Upper lobe of left lung (tissue), 6 donors: Measurements from ENCODE around the gene IGF2R. TPM values are rescaled to one million over a fixed set of nuclear protein-coding genes. Genes with fewer than 3 reads are reported as not detected.

Experiments used
- ATAC-seq, 2 donors: fragments of 200-7000 bp; cut with Tn5 transposase; one replicate each; pipeline ENCODE4 v1.9.1; 2022; ENCODE audit warnings: mild to moderate bottlenecking in 2 of 2, moderate library complexity in 2 of 2; ENCODE audit not compliant: low FRiP score in 2 of 2
- DNase-seq, 2 donors: peaks; one replicate each; pipeline ENCODE4 v3.0.0-alpha.2; 2019 to 2020
- H3K27ac ChIP-seq, 4 donors: fragments of 200-600 bp; sonication (generic); one replicate each; pipeline ENCODE4 v1.5.1; 2016 to 2019
- H3K27me3 ChIP-seq, 4 donors: fragments of 200-600 bp; sonication (generic); one replicate each; pipeline ENCODE4 v1.5.1; 2017 to 2019
- H3K36me3 ChIP-seq, 4 donors: fragments of 200-600 bp; sonication (generic); one replicate each; pipeline ENCODE4 v1.5.1; 2016 to 2019
- H3K4me1 ChIP-seq, 4 donors: fragments of 200-600 bp; sonication (generic); one replicate each; pipeline ENCODE4 v1.5.1; 2018 to 2019
- H3K4me3 ChIP-seq, 4 donors: fragments of 200-600 bp; sonication (generic); one replicate each; pipeline ENCODE4 v1.5.1; 2017 to 2019; ENCODE audit warnings: mild to moderate bottlenecking in 2 of 4, moderate library complexity in 1 of 4
- H3K9me3 ChIP-seq, 4 donors: fragments of 200-600 bp; sonication (generic); one replicate each; pipeline ENCODE4 v1.5.1; 2018 to 2019
- EP300 ChIP-seq, 4 donors: sonication (generic); formaldehyde crosslinking; IDR thresholded peaks; one replicate each; pipeline ENCODE4 v1.5.1; 2017; ENCODE audit warnings: antibody characterized with exemption in 4 of 4, control low read depth in 2 of 4
- POLR2A ChIP-seq, 4 donors: fragments of 450-650 bp; IDR thresholded peaks; one replicate each; pipeline ENCODE4 v1.5.1; 2016 to 2017; ENCODE audit warnings: antibody characterized with exemption in 4 of 4, mild to moderate bottlenecking in 2 of 4
- POLR2AphosphoS5 ChIP-seq, 2 donors: sonication (generic); formaldehyde crosslinking; IDR thresholded peaks; one replicate each; pipeline ENCODE4 v1.5.1; 2017; ENCODE audit warnings: antibody characterized with exemption in 2 of 2
- WGBS, 2 donors: methylation state at CpG; one replicate each; pipeline ENCODE4 v1.1.5; 2017 to 2018; 5-methylcytosine and 5-hydroxymethylcytosine counted together
- total RNA-seq, 6 donors: library from RNA; depleted of rRNA in 4 of 6; stranded (reverse); fragments of >200 nt in 4 of 6; gene quantifications; one replicate each; pipeline versions ENCODE4 v1.1.0 to v1.2.1, GENCODE V29; 2016 to 2021
- TF ChIP-seq, protein P1 (sequence below), 6 experiments: fragments of 450-650 bp in 4 of 6; fragments of 200-600 bp in 2 of 6; sonication (generic) in 2 of 6; IDR thresholded peaks; one replicate each; pipeline ENCODE4 v1.5.1; 2016 to 2019; ENCODE audit warnings: antibody characterized with exemption in 6 of 6
- donor health status: DM: no; HTN: no; CAD: no; lungs with moderate emphysema.
- donor health status: DM: no; HTN: yes; CAD: no; lungs with severe emphysema.

IGF2R gene
- total RNA-seq, 6 donors from 2014 or later = 103 to 150 (median 128) TPM

DNA sequence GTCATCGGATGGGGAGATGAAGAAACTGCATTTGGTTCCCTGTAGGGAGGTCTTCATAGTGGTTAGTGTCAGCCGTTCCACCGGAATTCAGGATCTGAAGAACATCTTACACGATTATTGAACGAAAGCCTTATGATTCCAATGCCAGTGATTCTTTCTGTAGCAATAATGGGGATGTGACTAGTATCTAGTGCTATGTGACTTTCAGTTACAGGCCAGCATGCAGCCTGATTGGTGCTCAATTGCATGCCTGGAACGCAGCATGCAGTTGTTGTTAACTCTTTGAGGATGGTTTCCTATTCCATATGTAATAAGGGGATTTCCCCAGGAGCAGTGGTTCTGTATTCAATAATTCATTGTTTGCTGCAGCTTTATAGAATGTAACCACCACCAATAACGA is 81.1 kb downstream of the IGF2R start:
- TF ChIP-seq EP300 (IDR thresholded peaks at IDR 0.05) = no peak
- no peak for TF ChIP-seq POLR2AphosphoS5 (IDR thresholded peaks at IDR 0.05)
- TF ChIP-seq, protein P1, sequence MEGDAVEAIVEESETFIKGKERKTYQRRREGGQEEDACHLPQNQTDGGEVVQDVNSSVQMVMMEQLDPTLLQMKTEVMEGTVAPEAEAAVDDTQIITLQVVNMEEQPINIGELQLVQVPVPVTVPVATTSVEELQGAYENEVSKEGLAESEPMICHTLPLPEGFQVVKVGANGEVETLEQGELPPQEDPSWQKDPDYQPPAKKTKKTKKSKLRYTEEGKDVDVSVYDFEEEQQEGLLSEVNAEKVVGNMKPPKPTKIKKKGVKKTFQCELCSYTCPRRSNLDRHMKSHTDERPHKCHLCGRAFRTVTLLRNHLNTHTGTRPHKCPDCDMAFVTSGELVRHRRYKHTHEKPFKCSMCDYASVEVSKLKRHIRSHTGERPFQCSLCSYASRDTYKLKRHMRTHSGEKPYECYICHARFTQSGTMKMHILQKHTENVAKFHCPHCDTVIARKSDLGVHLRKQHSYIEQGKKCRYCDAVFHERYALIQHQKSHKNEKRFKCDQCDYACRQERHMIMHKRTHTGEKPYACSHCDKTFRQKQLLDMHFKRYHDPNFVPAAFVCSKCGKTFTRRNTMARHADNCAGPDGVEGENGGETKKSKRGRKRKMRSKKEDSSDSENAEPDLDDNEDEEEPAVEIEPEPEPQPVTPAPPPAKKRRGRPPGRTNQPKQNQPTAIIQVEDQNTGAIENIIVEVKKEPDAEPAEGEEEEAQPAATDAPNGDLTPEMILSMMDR (IDR thresholded peaks at IDR 0.05) = no peak
- no peak for TF ChIP-seq POLR2A (IDR thresholded peaks at IDR 0.05)
- H3K27ac ChIP-seq = no peak overlapping the region
- H3K4me3 ChIP-seq = no peak overlapping the region
- ATAC-seq (no peak), DNase-seq (no peak)
- 94 to 95% methylated on average over 7 of the region's 7 CpGs for WGBS, 2 donors
- peaks cover 0 to 4% (median 2%) of the 10 kb centered on the region in 4 donors for H3K4me1 ChIP-seq
- no peaks in the 10 kb centered on the region for H3K27me3 ChIP-seq
- H3K36me3 ChIP-seq = peaks cover 38 to 100% (median 89%) of the 10 kb centered on the region in 4 donors
- H3K9me3 ChIP-seq = no peaks in the 10 kb centered on the region

DNA sequence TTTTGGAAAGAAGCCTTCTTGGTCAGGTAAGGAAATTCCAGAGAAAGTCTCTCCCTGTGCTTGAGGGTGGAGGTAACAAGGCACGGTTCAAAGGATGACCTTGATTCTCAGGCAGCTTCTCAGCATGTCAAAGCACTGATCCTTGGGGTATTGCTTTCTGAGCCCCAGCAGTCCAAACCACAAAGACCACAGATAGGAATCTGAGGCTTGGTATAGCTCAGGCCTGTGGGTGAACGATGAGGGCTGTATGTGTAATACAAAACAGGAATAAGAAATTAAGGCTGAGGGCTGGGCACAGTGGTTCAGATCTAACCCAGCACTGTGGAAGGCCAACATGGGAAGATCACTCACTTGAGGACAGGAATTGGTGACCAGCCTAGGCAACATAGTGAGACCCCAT is 82.5 kb downstream of the IGF2R start:
- H3K27ac ChIP-seq = no peak overlapping the region
- whole genome bisulfite sequencing, 2 donors = 62 to 89% methylated on average over 2 of the region's 2 CpGs
- H3K27me3 ChIP-seq = no peaks in the 10 kb centered on the region
- DNase-seq (no peak), ATAC-seq (no peak)
- peaks cover 30 to 100% (median 83%) of the 10 kb centered on the region in 4 donors for H3K36me3 ChIP-seq
- no peak for TF ChIP-seq POLR2AphosphoS5 (IDR thresholded peaks at IDR 0.05)
- TF ChIP-seq EP300 (IDR thresholded peaks at IDR 0.05) = no peak
- TF ChIP-seq, protein P1 (IDR thresholded peaks at IDR 0.05) = no peak
- TF ChIP-seq POLR2A (IDR thresholded peaks at IDR 0.05) = no peak
- H3K9me3 ChIP-seq = no peaks in the 10 kb centered on the region
- peaks cover 0 to 8% (median 4%) of the 10 kb centered on the region in 4 donors for H3K4me1 ChIP-seq
- H3K4me3 ChIP-seq = no peak overlapping the region

DNA sequence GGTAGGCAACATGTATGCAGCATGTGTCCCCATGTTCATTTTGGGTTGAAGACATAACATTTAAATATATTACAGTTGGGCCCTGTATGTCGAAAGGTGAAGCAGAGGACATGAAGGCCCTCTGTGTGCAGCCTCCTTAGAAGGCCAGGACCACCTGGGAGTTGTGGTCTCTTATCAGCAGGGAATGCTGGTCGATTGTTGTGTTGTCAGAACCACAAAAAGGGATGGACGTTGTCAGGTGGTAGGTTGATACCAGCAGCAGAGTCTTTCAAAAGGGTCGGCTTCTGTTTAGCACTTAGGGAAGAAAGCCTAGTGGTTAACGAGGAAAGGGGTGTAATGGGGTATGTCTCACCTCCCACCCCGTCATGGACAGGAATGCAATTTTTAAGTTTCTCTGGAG is 85.4 kb downstream of the IGF2R start:
- DNase-seq (no peak), ATAC-seq (no peak)
- TF ChIP-seq, protein P1 (IDR thresholded peaks at IDR 0.05) = no peak
- TF ChIP-seq POLR2AphosphoS5 (IDR thresholded peaks at IDR 0.05) (no peak), EP300 (IDR thresholded peaks at IDR 0.05) (no peak), POLR2A (IDR thresholded peaks at IDR 0.05) (no peak)
- no peak overlapping the region for H3K4me3 ChIP-seq
- 94 to 96% methylated on average over 6 of the region's 6 CpGs for WGBS, 2 donors
- peaks cover 35 to 100% (median 80%) of the 10 kb centered on the region in 4 donors for H3K36me3 ChIP-seq
- H3K9me3 ChIP-seq = no peaks in the 10 kb centered on the region
- H3K27ac ChIP-seq = peak overlapping the region in 1 of 4 donors; percentile 68
- peaks cover 0 to 16% (median 4%) of the 10 kb centered on the region in 4 donors for H3K4me1 ChIP-seq
- no peaks in the 10 kb centered on the region for H3K27me3 ChIP-seq

DNA sequence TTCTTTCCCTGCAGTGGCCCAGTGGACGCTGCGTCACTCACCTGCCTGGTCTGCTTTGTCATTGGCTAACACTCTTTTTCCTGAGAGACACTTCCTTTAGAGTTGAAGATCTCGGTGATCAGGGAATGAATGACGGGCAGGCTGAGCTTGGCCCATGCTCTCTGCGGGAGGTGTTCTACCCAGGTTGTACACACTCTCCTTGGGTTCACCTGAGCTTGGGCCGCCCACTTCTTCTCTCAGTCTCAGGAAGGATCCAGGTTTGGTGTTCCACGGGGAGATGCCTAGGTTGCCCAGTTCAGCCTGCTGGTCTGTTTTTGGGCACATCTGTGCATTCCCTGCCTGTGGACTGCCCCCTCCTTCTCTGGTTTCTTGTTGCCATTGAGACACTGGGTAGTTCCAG is 86.0 kb downstream of the IGF2R start:
- Histone ChIP-seq H3K9me3 (no peaks in the 10 kb centered on the region), H3K4me1 (peaks cover 0 to 16% (median 4%) of the 10 kb centered on the region in 4 donors), H3K36me3 (peaks cover 41 to 100% (median 80%) of the 10 kb centered on the region in 4 donors), H3K27me3 (no peaks in the 10 kb centered on the region), H3K27ac (peak overlapping the region in 2 of 4 donors; percentile 61 to 68), H3K4me3 (no peak overlapping the region)
- DNase-seq (no peak), ATAC-seq (no peak)
- 85 to 88% methylated on average over 7 of the region's 7 CpGs for WGBS, 2 donors
- TF ChIP-seq, protein P1 (IDR thresholded peaks at IDR 0.05) = no peak
- TF ChIP-seq POLR2AphosphoS5 (IDR thresholded peaks at IDR 0.05) (no peak), POLR2A (IDR thresholded peaks at IDR 0.05) (no peak), EP300 (IDR thresholded peaks at IDR 0.05) (no peak)

DNA sequence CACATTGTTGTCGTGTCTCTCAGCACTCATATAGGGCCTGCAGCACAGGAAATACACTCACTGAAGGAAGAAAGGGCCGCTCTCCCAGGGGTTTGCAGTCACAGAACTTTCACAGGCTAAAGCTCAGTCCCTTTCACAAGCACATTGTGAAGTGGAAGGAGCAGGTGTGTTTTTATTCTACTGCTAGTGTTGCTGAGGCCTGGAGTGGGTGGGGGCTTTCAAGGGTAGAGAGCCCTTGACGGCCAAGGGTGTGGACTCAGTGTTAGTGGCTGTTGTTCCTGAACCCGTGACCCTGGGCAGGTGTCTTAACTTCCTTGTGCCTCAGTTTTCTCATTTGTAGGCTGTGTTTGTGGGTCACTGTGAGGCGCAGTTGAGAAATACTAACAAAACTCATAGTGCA is 86.5 kb downstream of the IGF2R start:
- Histone ChIP-seq H3K4me3 (no peak overlapping the region), H3K36me3 (peaks cover 43 to 100% (median 80%) of the 10 kb centered on the region in 4 donors), H3K27ac (peak overlapping the region in 2 of 4 donors; percentile 61 to 68), H3K4me1 (peaks cover 0 to 16% (median 4%) of the 10 kb centered on the region in 4 donors), H3K27me3 (no peaks in the 10 kb centered on the region), H3K9me3 (no peaks in the 10 kb centered on the region)
- TF ChIP-seq, protein P1 (IDR thresholded peaks at IDR 0.05) = no peak
- TF ChIP-seq EP300 (IDR thresholded peaks at IDR 0.05) = peak in 1 of 4 donors; percentile 5
- DNase-seq (peak in 1 of 2 donors; percentile 78), ATAC-seq (peak; percentile 26 to 56)
- 76 to 79% methylated on average over 5 of the region's 5 CpGs for WGBS, 2 donors
